Brain microvascular endothelial cell (primary cell): ENCODE data around the gene INPP5B.
A peak's percentile ranks its signal among the peaks of the same experiment; 100 is the strongest.

ENCODE experiments used
- DNase-seq: peaks from one replicate; pipeline ENCODE4 v3.0.0-alpha.2; 2020
- H3K27ac ChIP-seq: fragments of 250-450 bp; sonication (Bioruptor Pico); 2 replicates; pipeline ENCODE4 v1.5.1; 2020; ENCODE audit warnings: mild to moderate bottlenecking, moderate library complexity
- H3K27me3 ChIP-seq: fragments of 250-450 bp; sonication (Bioruptor Pico); replicated peaks from 2 replicates; pipeline ENCODE4 v1.5.1; 2020; ENCODE audit warnings: mild to moderate bottlenecking
- H3K36me3 ChIP-seq: fragments of 250-450 bp; sonication (Bioruptor Pico); replicated peaks from 2 replicates; pipeline ENCODE4 v1.5.1; 2020; ENCODE audit warnings: mild to moderate bottlenecking
- H3K4me3 ChIP-seq: 2 replicates; pipeline ENCODE4 v1.5.1; 2011; ENCODE audit warnings: low read depth, mild to moderate bottlenecking, control low read depth, low read length, moderate library complexity
- CTCF ChIP-seq: IDR thresholded peaks from 2 replicates; pipeline ENCODE4 v1.5.1; 2011; ENCODE audit warnings: low read depth, mild to moderate bottlenecking, moderate library complexity, low read length, control low read depth, inconsistent platforms; ENCODE audit errors: missing control alignments
- in situ Hi-C: cut with HindIII; loops from 2 replicates; pipeline ENCODE4 v1.10.0; 2017; ENCODE audit warnings: low sequenced_read_pairs, low pct_ligation_motif_present

The INPP5B gene

GRCh38 chr1:37824001-37824400 is 122.9 kb downstream of the INPP5B start:
- TF ChIP-seq CTCF: no peak
- in situ Hi-C loops: no loop called here
- Histone ChIP-seq H3K27ac (no peak overlapping the region), H3K4me3 (no peak overlapping the region), H3K27me3 (no peaks in the 10 kb centered on the region), H3K36me3 (peaks cover 49% of the 10 kb centered on the region)
- DNase-seq: no peak

- Histone ChIP-seq H3K4me3 (no peak overlapping the region), H3K27me3 (no peaks in the 10 kb centered on the region), H3K27ac (no peak overlapping the region), H3K36me3 (peaks cover 42% of the 10 kb centered on the region)
- TF ChIP-seq CTCF: no peak
- in situ Hi-C loops: no loop called here
- peak; percentile 8 for DNase-seq
These were observed 123.7 kb downstream of the INPP5B start for GRCh38 chr1:37822906-37823815.

GRCh38 chr1:37821481-37821880 is 125.4 kb downstream of the INPP5B start:
- TF ChIP-seq CTCF: no peak
- Histone ChIP-seq H3K27me3 (no peaks in the 10 kb centered on the region), H3K36me3 (peaks cover 50% of the 10 kb centered on the region), H3K27ac (no peak overlapping the region), H3K4me3 (no peak overlapping the region)
- in situ Hi-C loops: no loop called here
- no peak for DNase-seq

- H3K27ac ChIP-seq: no peak overlapping the region
- H3K4me3 ChIP-seq: no peak overlapping the region
- no peak for DNase-seq
- TF ChIP-seq CTCF: no peak
- in situ Hi-C loops: no loop called here
- peaks cover 50% of the 10 kb centered on the region for H3K36me3 ChIP-seq
- H3K27me3 ChIP-seq: no peaks in the 10 kb centered on the region
These were observed 129.4 kb downstream of the INPP5B start for GRCh38 chr1:37817481-37817880.

GRCh38 chr1:37814252-37814651 is 132.6 kb downstream of the INPP5B start:
- DNase-seq: no peak
- H3K27me3 ChIP-seq: no peaks in the 10 kb centered on the region
- no peak for TF ChIP-seq CTCF
- H3K27ac ChIP-seq: no peak overlapping the region
- H3K4me3 ChIP-seq: no peak overlapping the region
- in situ Hi-C loops: no loop called here
- peaks cover 25% of the 10 kb centered on the region for H3K36me3 ChIP-seq

GRCh38 chr1:37813529-37814145 is 133.2 kb downstream of the INPP5B start:
- DNase-seq: no peak
- Histone ChIP-seq H3K4me3 (no peak overlapping the region), H3K27me3 (no peaks in the 10 kb centered on the region), H3K27ac (no peak overlapping the region), H3K36me3 (peaks cover 23% of the 10 kb centered on the region)
- TF ChIP-seq CTCF: no peak
- in situ Hi-C loops: no loop called here
